MCF 10A (cell line): ENCODE data around the gene ARHGAP1. TPM values are rescaled to one million over a fixed set of nuclear protein-coding genes. Genes with fewer than 3 reads are reported as not detected.
A peak's percentile ranks its signal among the peaks of the same experiment; 100 is the strongest.

Experiments used
- BruUV-seq: library from RNA; stranded (reverse); fragments of 400-500 nt; replicated peaks from 2 replicates; lab custom pipeline; 2021; lab: Mats Ljungman, UMichigan
- CTCF ChIA-PET: fragments of 300-600 bp; sonication (Branson Sonifier 250); formaldehyde crosslinking; extraction: SDS; loops from one replicate; lab custom pipeline; 2021; ENCODE audit warnings: antibody characterized with exemption, inconsistent platforms; lab: Yijun Ruan, JAX
- POLR2A ChIA-PET: fragments of 300-600, 350-650 bp; sonication (Branson Sonifier 250); formaldehyde crosslinking; extraction: SDS; loops from one replicate; lab custom pipeline; 2020; ENCODE audit warnings: antibody characterized with exemption, inconsistent platforms; lab: Yijun Ruan, JAX
- DNase-seq: peaks from one replicate; pipeline ENCODE4 v3.0.0-alpha.2; 2018; ENCODE audit not compliant: unreplicated experiment
- H3K27ac Mint-ChIP-seq: one replicate; pipeline ENCODE4 v1.8.0; 2022; ENCODE audit warnings: mild to moderate bottlenecking, low read depth, mixed read lengths; ENCODE audit not compliant: unreplicated experiment
- H3K27me3 Mint-ChIP-seq: one replicate; pipeline ENCODE4 v1.8.0; 2022; ENCODE audit warnings: mixed read lengths; ENCODE audit not compliant: insufficient read depth, unreplicated experiment
- H3K36me3 Mint-ChIP-seq: one replicate; pipeline ENCODE4 v1.8.0; 2022; ENCODE audit warnings: mild to moderate bottlenecking, moderate library complexity, mixed read lengths; ENCODE audit not compliant: insufficient read depth, unreplicated experiment
- H3K4me1 Mint-ChIP-seq: one replicate; pipeline ENCODE4 v1.8.0; 2022; ENCODE audit warnings: mixed read lengths; ENCODE audit not compliant: insufficient read depth, unreplicated experiment
- H3K4me3 Mint-ChIP-seq: one replicate; pipeline ENCODE4 v1.8.0; 2022; ENCODE audit warnings: mild to moderate bottlenecking, moderate library complexity, mixed read lengths; ENCODE audit not compliant: unreplicated experiment
- H3K9me3 Mint-ChIP-seq: one replicate; pipeline ENCODE4 v1.8.0; 2022; ENCODE audit warnings: mixed read lengths; ENCODE audit not compliant: unreplicated experiment
- CTCF ChIP-seq: fragments of 200-600 bp; IDR thresholded peaks from one replicate; pipeline ENCODE4 v1.8.0; 2022; ENCODE audit warnings: antibody characterized with exemption, mild to moderate bottlenecking; ENCODE audit not compliant: unreplicated experiment
- intact Hi-C: fragments of 100-400 bp; cut with micrococcal nuclease; formaldehyde crosslinking; loops from 2 replicates; pipeline ENCODE4 v1.14.1; 2022
- total RNA-seq: library from RNA; stranded (reverse); gene quantifications from 2 replicates; pipeline ENCODE4 v1.2.3, GENCODE V29; 2022

Gene ARHGAP1
- total RNA-seq, 1 experiment from 2014 or later, result 61.0 TPM

- Mint-ChIP-seq H3K36me3 (peaks cover 76% of the 10 kb centered on the region), H3K4me3 (no peak overlapping the region), H3K9me3 (no peaks in the 10 kb centered on the region), H3K27me3 (no peaks in the 10 kb centered on the region), H3K27ac (peak overlapping the region; percentile 97), H3K4me1 (peaks cover 14% of the 10 kb centered on the region)
- ChIA-PET POLR2A (interaction anchor here (0.6 to 5.2 kb wide), 19 partner anchors 9 to 757 kb away, joined by 3 to 69 read pairs (median 5); partner anchors contain the start of genes AMBRA1, ARHGAP1, ATG13 and HARBI1), CTCF (interaction anchor here (0.5 to 1.6 kb wide), 10 partner anchors 13 to 344 kb away, joined by 3 to 5 read pairs (median 3); no protein-coding TSS in a partner anchor)
- no peak for DNase-seq
- no peak for TF ChIP-seq CTCF
- no TSS peak for BruUV-seq
- intact Hi-C loops, result no loop called here
Measured at GRCh38 chr11:46674463-46675287, 25.7 kb downstream of the ARHGAP1 start.

- Mint-ChIP-seq H3K36me3 (peaks cover 76% of the 10 kb centered on the region), H3K27ac (peak overlapping the region; percentile 97), H3K9me3 (no peaks in the 10 kb centered on the region), H3K4me3 (no peak overlapping the region), H3K27me3 (no peaks in the 10 kb centered on the region), H3K4me1 (peaks cover 14% of the 10 kb centered on the region)
- POLR2A ChIA-PET, result interaction anchor here (0.6 to 5.2 kb wide), 10 partner anchors 9 to 378 kb away, joined by 3 to 69 read pairs (median 16); partner anchors contain the start of genes ARHGAP1, ATG13, HARBI1 and ZNF408
- no peak for DNase-seq
- CTCF ChIA-PET, result interaction anchor here (0.5 to 1.2 kb wide), 5 partner anchors 12 to 343 kb away, joined by 3 to 5 read pairs (median 3); no protein-coding TSS in a partner anchor
- intact Hi-C loops, result no loop called here
- no TSS peak for BruUV-seq
- no peak for TF ChIP-seq CTCF
Measured at GRCh38 chr11:46673713-46674462, 26.5 kb downstream of the ARHGAP1 start.

DNA sequence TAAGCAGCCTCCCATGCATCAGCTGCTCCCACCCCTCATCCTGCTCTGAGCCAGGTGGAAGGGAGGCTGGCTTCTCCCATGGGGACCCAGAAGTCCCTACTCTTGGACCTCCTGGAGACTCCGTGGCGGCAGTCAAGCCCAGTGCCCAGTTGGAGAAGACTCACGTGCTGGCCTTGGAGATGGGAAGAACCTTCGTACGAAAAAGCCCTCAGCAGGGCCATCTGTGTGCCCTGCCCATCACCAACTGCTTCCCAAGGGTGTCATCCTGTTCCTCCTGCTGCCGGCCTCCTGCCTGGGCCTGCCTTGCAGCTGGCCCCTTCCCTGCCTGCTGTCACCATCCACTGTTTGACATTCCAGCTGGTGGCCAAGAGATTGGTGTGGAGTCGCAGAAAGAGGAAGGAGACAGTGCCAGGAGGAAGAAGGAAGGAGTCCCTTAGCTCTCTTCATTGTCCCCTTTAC lies 28.0 kb downstream of the ARHGAP1 start:
- CTCF ChIA-PET, result no interaction called here
- BruUV-seq, result TSS peak; percentile 23

More for the DNA sequence above, 28.0 kb downstream of the ARHGAP1 start:
- no peak for DNase-seq
- Mint-ChIP-seq H3K36me3 (peaks cover 67% of the 10 kb centered on the region), H3K27me3 (no peaks in the 10 kb centered on the region), H3K9me3 (no peaks in the 10 kb centered on the region), H3K27ac (no peak overlapping the region), H3K4me3 (no peak overlapping the region), H3K4me1 (peaks cover 14% of the 10 kb centered on the region)
- no peak for TF ChIP-seq CTCF
- intact Hi-C loops, result no loop called here
- POLR2A ChIA-PET, result interaction anchor here (1.5 kb wide), 1 partner anchor 11 kb away, joined by 5 read pairs; no protein-coding TSS in a partner anchor
